Hepatocyte (in vitro differentiated cells): Measurements from ENCODE around the gene TTC39B.
"Not testable (repeated sequence)": the region's sequence is repeated elsewhere in the genome, so short reads cannot be mapped to it uniquely, and the experiment has no call there.

Source experiments
- EZH2 ChIP-seq: fragments of 200-600 bp; sonication (generic); IDR thresholded peaks from 2 replicates; pipeline ENCODE4 v1.6.1; 2016; ENCODE audit warnings: antibody characterized with exemption, mild to moderate bottlenecking, borderline replicate concordance
- TF ChIP-seq, protein P1 (sequence below): fragments of 200-600 bp; sonication (generic); IDR thresholded peaks from 2 replicates; pipeline ENCODE4 v1.5.1; 2016; ENCODE audit warnings: antibody characterized with exemption, mild to moderate bottlenecking; ENCODE audit not compliant: poor library complexity

DNA sequence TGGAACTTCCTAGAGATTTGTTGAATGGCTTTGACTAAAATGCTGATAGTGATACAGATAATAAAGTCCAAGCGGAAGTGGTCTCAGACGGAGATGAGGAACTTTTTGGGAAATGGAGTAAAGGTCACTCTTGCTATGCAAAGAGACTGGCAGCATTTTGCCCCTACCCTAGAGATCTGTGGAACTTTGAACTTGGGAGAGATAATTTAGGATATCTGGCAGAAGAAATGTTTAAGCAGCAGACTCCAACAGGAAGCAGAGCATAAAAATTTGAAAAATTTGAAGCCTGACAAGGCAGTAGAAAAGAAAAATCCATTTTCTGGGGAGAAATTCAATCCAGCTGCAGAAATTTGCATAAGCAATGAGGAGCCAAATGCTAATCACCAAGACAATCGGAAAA, 15.7 kb upstream of the TTC39B start:
- not testable (repeated sequence) for TF ChIP-seq EZH2
- TF ChIP-seq, protein P1, sequence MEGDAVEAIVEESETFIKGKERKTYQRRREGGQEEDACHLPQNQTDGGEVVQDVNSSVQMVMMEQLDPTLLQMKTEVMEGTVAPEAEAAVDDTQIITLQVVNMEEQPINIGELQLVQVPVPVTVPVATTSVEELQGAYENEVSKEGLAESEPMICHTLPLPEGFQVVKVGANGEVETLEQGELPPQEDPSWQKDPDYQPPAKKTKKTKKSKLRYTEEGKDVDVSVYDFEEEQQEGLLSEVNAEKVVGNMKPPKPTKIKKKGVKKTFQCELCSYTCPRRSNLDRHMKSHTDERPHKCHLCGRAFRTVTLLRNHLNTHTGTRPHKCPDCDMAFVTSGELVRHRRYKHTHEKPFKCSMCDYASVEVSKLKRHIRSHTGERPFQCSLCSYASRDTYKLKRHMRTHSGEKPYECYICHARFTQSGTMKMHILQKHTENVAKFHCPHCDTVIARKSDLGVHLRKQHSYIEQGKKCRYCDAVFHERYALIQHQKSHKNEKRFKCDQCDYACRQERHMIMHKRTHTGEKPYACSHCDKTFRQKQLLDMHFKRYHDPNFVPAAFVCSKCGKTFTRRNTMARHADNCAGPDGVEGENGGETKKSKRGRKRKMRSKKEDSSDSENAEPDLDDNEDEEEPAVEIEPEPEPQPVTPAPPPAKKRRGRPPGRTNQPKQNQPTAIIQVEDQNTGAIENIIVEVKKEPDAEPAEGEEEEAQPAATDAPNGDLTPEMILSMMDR: not testable (repeated sequence)
